Uterus (tissue), 4 donors: ENCODE measurements around the gene WTIP. TPM values are rescaled to one million over a fixed set of nuclear protein-coding genes. Genes with fewer than 3 reads are reported as not detected.

Experiments
- DNase-seq, 2 donors: peaks; one replicate each; pipeline ENCODE4 v3.0.0-alpha.2; 2019 to 2020
- H3K27ac ChIP-seq, 2 donors: fragments of 200-600 bp; sonication (generic); 1 replicate in 1 of 2; 2 replicates in 1 of 2; pipeline ENCODE4 v1.5.1; 2016 to 2018
- H3K27me3 ChIP-seq, 2 donors: fragments of 200-600 bp; sonication (generic); one replicate each; pipeline ENCODE4 v1.5.1; 2018 to 2019; ENCODE audit warnings: control low read depth in 1 of 2
- H3K36me3 ChIP-seq, 2 donors: fragments of 200-600 bp; sonication (generic); one replicate each; pipeline ENCODE4 v1.5.1; 2019; ENCODE audit warnings: control low read depth in 1 of 2
- H3K4me1 ChIP-seq, 2 donors: fragments of 200-600 bp; sonication (generic); one replicate each; pipeline ENCODE4 v1.5.1; 2018 to 2019; ENCODE audit warnings: control low read depth in 1 of 2
- H3K4me3 ChIP-seq, 2 donors: fragments of 200-600 bp; sonication (generic); 1 replicate in 1 of 2; 2 replicates in 1 of 2; pipeline ENCODE4 v1.5.1; 2018 to 2019; ENCODE audit warnings: mild to moderate bottlenecking in 1 of 2
- H3K9me3 ChIP-seq, 2 donors: fragments of 200-600 bp; sonication (generic); one replicate each; pipeline ENCODE4 v1.5.1; 2019; ENCODE audit warnings: control low read depth in 1 of 2
- CTCF ChIP-seq, 4 experiments: fragments of 200-600 bp in 2 of 4; fragments of 450-650 bp in 2 of 4; sonication (generic) in 2 of 4; IDR thresholded peaks; one replicate each; pipeline ENCODE4 v1.5.1; 2016 to 2019; ENCODE audit warnings: antibody characterized with exemption in 4 of 4, mild to moderate bottlenecking in 2 of 4, moderate library complexity in 1 of 4
- POLR2A ChIP-seq, 2 donors: fragments of 450-650 bp; IDR thresholded peaks; one replicate each; pipeline ENCODE4 v1.6.1; 2016; ENCODE audit warnings: antibody characterized with exemption in 2 of 2, mild to moderate bottlenecking in 1 of 2, moderate library complexity in 1 of 2
- intact Hi-C: fragments of 100-400 bp; cut with DNase I; formaldehyde crosslinking; loops from one replicate; pipeline ENCODE4 v1.15.1; 2023; ENCODE audit warnings: low total_unique reads
- total RNA-seq, 4 donors: library from RNA; depleted of rRNA in 3 of 4; stranded (reverse); fragments of >200 nt in 3 of 4; gene quantifications; one replicate each; pipeline versions ENCODE4 v1.1.0 to v1.2.4, GENCODE V29; 2014 to 2023
- donor health status: DM: yes; HTN: yes; CAD: no.

WTIP gene
- total RNA-seq, 4 donors from 2014 or later = 5.9 to 38.0 (median 19.3) TPM

- TF ChIP-seq CTCF (IDR thresholded peaks at IDR 0.05) = no peak
- no peak for TF ChIP-seq POLR2A (IDR thresholded peaks at IDR 0.05)
- H3K27ac ChIP-seq = no peak overlapping the region
- H3K36me3 ChIP-seq = no peaks in the 10 kb centered on the region
- H3K4me1 ChIP-seq = no peaks in the 10 kb centered on the region
- intact Hi-C loops = no loop called here
- H3K27me3 ChIP-seq = no peaks in the 10 kb centered on the region
- no peak for DNase-seq
- no peaks in the 10 kb centered on the region for H3K9me3 ChIP-seq
- H3K4me3 ChIP-seq = no peak overlapping the region
Measured at GRCh38 chr19:34512254-34512822, 30.8 kb downstream of the WTIP start.

- Histone ChIP-seq H3K4me3 (no peak overlapping the region), H3K27me3 (no peaks in the 10 kb centered on the region), H3K9me3 (no peaks in the 10 kb centered on the region), H3K4me1 (no peaks in the 10 kb centered on the region), H3K36me3 (no peaks in the 10 kb centered on the region), H3K27ac (no peak overlapping the region)
- intact Hi-C loops = no loop called here
- DNase-seq = no peak
- TF ChIP-seq CTCF (IDR thresholded peaks at IDR 0.05) (no peak), POLR2A (IDR thresholded peaks at IDR 0.05) (no peak)
Measured at GRCh38 chr19:34513767-34514166, 32.2 kb downstream of the WTIP start.

DNA sequence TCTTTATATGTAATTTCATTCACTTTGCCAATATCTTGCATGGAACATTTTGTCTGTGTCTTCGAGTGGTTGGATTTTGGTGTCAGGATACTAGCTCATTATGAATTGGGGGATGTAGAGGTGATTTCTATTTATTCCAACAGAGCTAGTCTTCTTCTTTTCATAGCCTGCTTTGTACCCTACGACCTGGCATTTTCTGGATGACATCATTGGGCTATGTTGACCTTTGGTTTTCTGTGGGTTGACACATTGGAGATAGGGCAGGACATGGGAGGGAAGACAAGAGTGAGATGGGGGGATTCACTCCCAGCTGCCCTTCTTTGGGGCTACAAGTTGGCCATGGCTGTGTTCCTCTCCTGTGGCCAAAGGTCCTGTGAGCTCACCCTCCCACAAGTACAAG lies 38.0 kb downstream of the WTIP start:
- Histone ChIP-seq H3K4me1 (no peaks in the 10 kb centered on the region), H3K27me3 (no peaks in the 10 kb centered on the region), H3K4me3 (no peak overlapping the region), H3K9me3 (no peaks in the 10 kb centered on the region), H3K27ac (no peak overlapping the region), H3K36me3 (no peaks in the 10 kb centered on the region)
- intact Hi-C loops = no loop called here
- TF ChIP-seq CTCF (IDR thresholded peaks at IDR 0.05) (no peak), POLR2A (IDR thresholded peaks at IDR 0.05) (no peak)
- no peak for DNase-seq

- H3K27ac ChIP-seq = no peak overlapping the region
- DNase-seq = no peak
- H3K4me3 ChIP-seq = no peak overlapping the region
- no peaks in the 10 kb centered on the region for H3K27me3 ChIP-seq
- no peak for TF ChIP-seq POLR2A (IDR thresholded peaks at IDR 0.05)
- H3K4me1 ChIP-seq = no peaks in the 10 kb centered on the region
- intact Hi-C loops = no loop called here
- H3K36me3 ChIP-seq = no peaks in the 10 kb centered on the region
- H3K9me3 ChIP-seq = no peaks in the 10 kb centered on the region
Measured at GRCh38 chr19:34523408-34523807, 41.9 kb downstream of the WTIP start.

DNA sequence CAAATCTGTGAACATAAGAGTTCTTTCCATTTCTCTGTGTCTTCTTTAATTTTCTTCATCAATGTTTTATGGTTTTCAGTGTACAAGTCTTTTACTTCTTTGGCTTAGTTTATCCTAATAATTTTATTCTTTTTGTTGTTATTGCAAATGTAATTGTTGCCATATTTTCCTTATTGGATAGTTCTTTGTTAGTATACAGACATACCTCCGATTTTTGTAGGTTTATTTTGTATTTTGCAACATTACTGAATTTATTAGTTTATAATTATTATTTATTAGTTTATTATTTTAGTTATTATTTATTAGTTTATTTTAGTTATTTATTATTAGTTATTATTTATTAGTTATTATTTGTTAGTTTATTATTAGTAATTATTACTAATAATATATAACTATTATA lies 43.4 kb downstream of the WTIP start:
- H3K36me3 ChIP-seq = no peaks in the 10 kb centered on the region
- DNase-seq = no peak
- no peak overlapping the region for H3K27ac ChIP-seq
- no peak overlapping the region for H3K4me3 ChIP-seq
- no peaks in the 10 kb centered on the region for H3K9me3 ChIP-seq
- no peaks in the 10 kb centered on the region for H3K27me3 ChIP-seq
- no peak for TF ChIP-seq CTCF (IDR thresholded peaks at IDR 0.05)
- no peak for TF ChIP-seq POLR2A (IDR thresholded peaks at IDR 0.05)
- no peaks in the 10 kb centered on the region for H3K4me1 ChIP-seq
- intact Hi-C loops = no loop called here

GRCh38 chr19:34534206-34534605 lies 52.6 kb downstream of the WTIP start:
- TF ChIP-seq CTCF (IDR thresholded peaks at IDR 0.05) (no peak), POLR2A (IDR thresholded peaks at IDR 0.05) (no peak)

More at GRCh38 chr19:34534206-34534605, 52.6 kb downstream of the WTIP start:
- H3K27ac ChIP-seq = no peak overlapping the region
- no peak overlapping the region for H3K4me3 ChIP-seq
- no peaks in the 10 kb centered on the region for H3K9me3 ChIP-seq
- H3K4me1 ChIP-seq = no peaks in the 10 kb centered on the region
- no peak for DNase-seq
- no peaks in the 10 kb centered on the region for H3K27me3 ChIP-seq
- intact Hi-C loops = no loop called here
- no peaks in the 10 kb centered on the region for H3K36me3 ChIP-seq
